Measurements from ENCODE around the gene NCKAP5. TPM values are rescaled to one million over a fixed set of nuclear protein-coding genes. Genes with fewer than 3 reads are reported as not detected.

Gene NCKAP5
- total and polyA plus RNA-seq, 9 of the 15 experiments (the other 6 are each of a cell fraction or from before 2014, with no cell fraction given) = not detected

- H4K20me1 ChIP-seq (replicated peaks; ENCODE audit: control insufficient read depth, insufficient read depth, low read length) = no peaks in the 10 kb centered on the region
- no peak overlapping the region for H3K27ac ChIP-seq (ENCODE audit: extremely low read depth, low read depth, low read length)
- WGBS (ENCODE audit: insufficient coverage, low coverage, missing lambda C conversion rate) = 0% methylated on average over 5 of the region's 5 CpGs
- FAIRE-seq (no peak), ATAC-seq (no peak), DNase-seq (ENCODE audit: extremely low read depth in 1 of 4, low spot score in 3 of 4) (no peak)
- H3K9ac ChIP-seq (ENCODE audit: insufficient read depth in 1 of 2, low read depth in 2 of 2, low read length in 2 of 2) = no peak overlapping the region
- H3K4me1 ChIP-seq (replicated peaks in 1 of 2; ENCODE audit: control insufficient read depth in 2 of 2, insufficient read depth in 2 of 2, low read length in 2 of 2) = no peaks in the 10 kb centered on the region
- no peaks in the 10 kb centered on the region for H3K9me1 ChIP-seq (ENCODE audit: control insufficient read depth, insufficient read depth, low read length)
- in situ Hi-C loops (cut with MboI) (no loop called here), intact Hi-C loops (cut with micrococcal nuclease) (no loop called here)
- no TSS peak for BruUV-seq (replicated peaks)
- H3K4me2 ChIP-seq (ENCODE audit: insufficient read depth, low read length) = no peak overlapping the region
- no peaks in the 10 kb centered on the region for H3K27me3 ChIP-seq (ENCODE audit: control insufficient read depth in 2 of 2, insufficient read depth in 2 of 2, low read length in 2 of 2)
- H3K4me3 ChIP-seq = no peak overlapping the region
- ChIA-PET POLR2A (no interaction called here), CTCF (ENCODE audit: low intra/inter-chr PET ratio) (no interaction called here)
- no peak overlapping the region for H2AFZ ChIP-seq (ENCODE audit: low read depth, low read length)
- no peaks in the 10 kb centered on the region for H3K36me3 ChIP-seq (ENCODE audit: control insufficient read depth, insufficient read depth, low read length)
- no peaks in the 10 kb centered on the region for H3K9me3 ChIP-seq (replicated peaks; ENCODE audit: control insufficient read depth, insufficient read depth, low read depth, low read length)
- H3K79me2 ChIP-seq (ENCODE audit: control insufficient read depth, insufficient read depth, low read length) = no peaks in the 10 kb centered on the region
- no peak for TF ChIP-seq POLR2H (tag; IDR thresholded peaks at IDR 0.05; ENCODE audit: low read depth)
- TF ChIP-seq, protein P1, sequence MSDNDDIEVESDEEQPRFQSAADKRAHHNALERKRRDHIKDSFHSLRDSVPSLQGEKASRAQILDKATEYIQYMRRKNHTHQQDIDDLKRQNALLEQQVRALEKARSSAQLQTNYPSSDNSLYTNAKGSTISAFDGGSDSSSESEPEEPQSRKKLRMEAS (CRISPR knock-in tag; IDR thresholded peaks at IDR 0.05) = no peak
- no peak for TF ChIP-seq ZNF23 (CRISPR knock-in tag; IDR thresholded peaks at IDR 0.05)
- no peak for TF ChIP-seq ZNF76 (CRISPR knock-in tag; IDR thresholded peaks at IDR 0.05; ENCODE audit: borderline replicate concordance)
- no peak for TF ChIP-seq WHSC1 (IDR thresholded peaks at IDR 0.05; ENCODE audit: low read length)
- TF ChIP-seq ZFP36 (IDR thresholded peaks at IDR 0.05; ENCODE audit: low read depth, low read length, partially characterized antibody) = no peak
- TF ChIP-seq FOXJ2 (tag; IDR thresholded peaks at IDR 0.05) = no peak
- no peak for TF ChIP-seq EHMT2 (IDR thresholded peaks at IDR 0.05)
- no peak for TF ChIP-seq ZNF584 (CRISPR knock-in tag; IDR thresholded peaks at IDR 0.05; ENCODE audit: low read depth)
- TF ChIP-seq BRD9 (IDR thresholded peaks at IDR 0.05; ENCODE audit: low read depth, partially characterized antibody) = no peak
- no peak for TF ChIP-seq NFXL1 (CRISPR knock-in tag; IDR thresholded peaks at IDR 0.05)
- TF ChIP-seq ZSCAN32 (CRISPR knock-in tag; IDR thresholded peaks at IDR 0.05) = no peak
- no peak for TF ChIP-seq SAP30 (IDR thresholded peaks at IDR 0.05; ENCODE audit: borderline replicate concordance, insufficient read depth, low read depth, low read length, poor library complexity, severe bottlenecking)
- TF ChIP-seq, protein P2, sequence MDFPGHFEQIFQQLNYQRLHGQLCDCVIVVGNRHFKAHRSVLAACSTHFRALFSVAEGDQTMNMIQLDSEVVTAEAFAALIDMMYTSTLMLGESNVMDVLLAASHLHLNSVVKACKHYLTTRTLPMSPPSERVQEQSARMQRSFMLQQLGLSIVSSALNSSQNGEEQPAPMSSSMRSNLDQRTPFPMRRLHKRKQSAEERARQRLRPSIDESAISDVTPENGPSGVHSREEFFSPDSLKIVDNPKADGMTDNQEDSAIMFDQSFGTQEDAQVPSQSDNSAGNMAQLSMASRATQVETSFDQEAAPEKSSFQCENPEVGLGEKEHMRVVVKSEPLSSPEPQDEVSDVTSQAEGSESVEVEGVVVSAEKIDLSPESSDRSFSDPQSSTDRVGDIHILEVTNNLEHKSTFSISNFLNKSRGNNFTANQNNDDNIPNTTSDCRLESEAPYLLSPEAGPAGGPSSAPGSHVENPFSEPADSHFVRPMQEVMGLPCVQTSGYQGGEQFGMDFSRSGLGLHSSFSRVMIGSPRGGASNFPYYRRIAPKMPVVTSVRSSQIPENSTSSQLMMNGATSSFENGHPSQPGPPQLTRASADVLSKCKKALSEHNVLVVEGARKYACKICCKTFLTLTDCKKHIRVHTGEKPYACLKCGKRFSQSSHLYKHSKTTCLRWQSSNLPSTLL (IDR thresholded peaks at IDR 0.05) = no peak
- TF ChIP-seq HCFC1 (IDR thresholded peaks at IDR 0.05; ENCODE audit: low read depth, low read length) = no peak
- no peak for TF ChIP-seq SMC3 (conservative IDR thresholded peaks at IDR 0.05; ENCODE audit: insufficient read depth, low read depth, low read length)
Observed at GRCh38 chr2:133422931-133423351, 145.3 kb downstream of the NCKAP5 start.

Data from K562 (cell line).